GM19324 (cell line): ENCODE results near the gene GABPB1.

ENCODE experiments used
- ATAC-seq: cut with Tn5 transposase; IDR thresholded peaks from one replicate; pipeline ENCODE4 v1.9.1; 2021; ENCODE audit warnings: mild to moderate bottlenecking, moderate library complexity; ENCODE audit not compliant: unreplicated experiment, low FRiP score

The GABPB1 gene

DNA sequence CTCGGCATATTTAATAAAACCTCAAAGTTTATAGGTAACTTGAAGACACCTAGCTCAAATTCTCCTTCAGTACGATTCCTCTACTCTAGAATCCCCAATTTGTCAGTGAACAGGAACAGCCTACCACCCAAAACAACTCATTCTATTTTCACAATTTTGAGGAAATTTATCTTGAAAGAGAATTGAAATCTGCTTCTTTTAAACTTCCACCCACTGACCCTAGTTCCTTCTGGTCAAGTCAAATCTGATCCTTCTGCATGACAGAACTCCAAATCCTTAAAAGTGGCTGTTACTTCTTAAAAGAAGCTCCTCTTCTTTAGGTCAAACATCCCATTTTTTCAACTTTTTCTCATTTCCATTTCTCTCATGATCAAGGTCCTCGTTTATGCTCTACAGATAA is 4.4 kb downstream of the GABPB1 start:
- no peak for ATAC-seq

DNA sequence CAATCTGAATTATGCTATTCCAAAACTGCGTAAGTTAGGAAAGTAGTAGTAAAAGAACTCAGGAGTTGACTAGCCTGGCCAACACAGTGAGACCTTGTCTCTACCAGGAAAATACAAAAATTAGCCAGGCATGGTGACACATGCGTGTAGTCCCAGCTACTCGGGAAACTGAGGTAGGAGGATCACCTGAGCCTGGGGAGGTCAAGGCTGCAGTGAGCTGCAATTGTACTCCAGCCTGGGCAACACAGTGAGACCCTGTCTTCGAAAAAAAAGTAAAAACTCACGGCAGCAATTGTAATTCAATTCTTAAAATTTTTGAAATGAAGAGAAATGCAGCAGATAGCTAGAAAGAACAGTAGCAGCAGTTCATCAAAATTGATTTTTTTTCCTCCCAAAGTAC is 9.7 kb downstream of the GABPB1 start:
- no peak for ATAC-seq

DNA sequence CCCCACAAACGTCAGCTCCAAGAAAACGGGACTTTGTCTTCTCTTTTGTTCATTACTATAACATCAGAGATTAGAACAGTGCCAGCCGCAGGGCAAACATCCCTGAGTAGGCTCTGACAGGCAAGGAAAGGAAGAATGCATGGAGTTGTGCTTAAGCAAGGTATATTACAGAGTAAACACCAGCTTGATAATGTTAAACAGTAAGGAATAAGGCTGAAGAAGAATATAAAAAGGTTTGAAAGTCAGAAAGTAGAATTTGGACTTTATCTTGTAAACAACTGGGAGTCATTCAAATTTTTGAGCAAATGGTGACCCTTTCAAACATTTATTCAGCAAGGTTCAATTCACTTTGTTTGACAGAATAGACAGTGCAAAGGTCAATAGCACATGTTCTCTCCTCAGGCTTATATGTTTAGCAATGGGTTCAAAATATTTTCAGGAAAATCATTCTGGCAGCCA is 11.0 kb downstream of the GABPB1 start:
- ATAC-seq, result no peak

DNA sequence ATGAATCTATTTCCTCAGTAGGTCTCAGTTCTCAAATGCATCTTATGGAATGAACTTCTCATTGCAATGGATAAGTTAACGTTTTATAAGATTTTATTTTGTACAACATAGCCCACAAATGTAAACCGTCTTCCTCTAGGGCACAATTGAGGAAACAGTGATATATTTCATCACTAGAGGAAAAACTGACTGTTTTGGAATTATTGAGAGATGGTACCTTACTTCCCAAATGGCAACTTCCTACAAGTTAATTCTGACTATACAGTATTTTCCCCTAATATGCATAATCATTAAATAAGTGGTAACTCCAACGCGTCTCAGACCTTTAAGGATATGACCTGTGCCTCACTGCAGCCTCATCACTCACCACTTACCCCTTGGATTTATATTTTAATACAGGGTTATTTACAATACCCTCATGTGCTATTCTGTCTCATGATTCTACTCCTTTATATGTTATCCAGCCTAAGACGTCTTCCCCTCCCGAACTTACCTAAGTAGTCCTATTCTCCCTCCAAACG is 13.3 kb downstream of the GABPB1 start:
- ATAC-seq, result no peak

DNA sequence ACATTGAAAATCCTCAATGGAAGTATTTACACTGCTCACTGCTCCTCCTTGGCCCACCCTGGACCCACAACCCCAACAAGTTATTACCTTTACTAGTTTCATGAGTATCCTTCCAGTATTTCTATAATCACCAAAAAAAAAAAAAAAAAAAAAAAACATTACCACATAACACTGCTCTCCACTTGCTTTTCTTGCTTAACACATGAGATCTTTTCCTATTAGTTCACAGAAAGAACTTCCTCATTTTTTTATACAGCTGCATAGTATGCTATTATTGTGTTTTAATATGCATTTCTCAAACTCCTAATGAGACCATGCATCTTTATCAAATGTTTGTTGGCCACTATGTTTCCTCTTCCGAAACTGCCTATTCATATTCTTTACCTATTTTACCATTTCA is 14.6 kb downstream of the GABPB1 start:
- ATAC-seq, result no peak

DNA sequence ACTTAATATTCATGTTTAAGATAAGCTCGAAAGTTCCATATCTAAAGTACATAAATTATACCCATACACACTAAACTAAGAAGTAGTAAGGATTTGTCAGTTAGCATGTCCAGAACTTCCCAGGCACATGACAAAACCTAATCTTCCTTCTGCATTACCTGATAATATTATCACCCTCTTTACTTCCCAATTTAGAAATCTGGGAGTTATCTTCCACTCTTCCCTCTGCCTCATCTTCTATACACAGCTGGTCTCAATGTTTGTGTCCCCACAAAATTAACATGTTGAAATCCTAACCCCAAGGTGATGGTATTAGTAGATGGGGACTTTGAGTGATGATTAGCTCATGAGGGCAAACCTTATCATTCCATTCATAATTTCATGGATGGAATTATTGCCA is 15.3 kb downstream of the GABPB1 start:
- ATAC-seq, result no peak

DNA sequence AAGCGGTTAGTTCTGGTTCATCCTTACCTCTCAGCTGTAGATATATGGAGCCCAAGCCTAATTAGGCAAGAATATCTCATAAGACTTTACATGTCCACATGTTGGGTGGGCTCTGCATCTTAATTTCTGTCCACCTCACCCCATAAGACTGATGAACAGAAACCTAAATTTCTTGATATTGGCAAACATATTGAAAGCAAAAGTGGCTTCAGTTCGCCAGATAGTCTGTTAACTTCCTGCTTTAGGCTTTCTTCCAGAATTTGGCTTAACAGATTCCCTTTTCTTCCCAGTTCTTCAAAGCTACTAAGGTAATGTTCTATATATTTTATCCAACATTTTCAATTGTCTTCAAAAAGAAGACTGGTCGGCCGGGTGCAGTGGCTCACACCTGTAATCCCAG is 19.7 kb downstream of the GABPB1 start:
- ATAC-seq, result no peak

DNA sequence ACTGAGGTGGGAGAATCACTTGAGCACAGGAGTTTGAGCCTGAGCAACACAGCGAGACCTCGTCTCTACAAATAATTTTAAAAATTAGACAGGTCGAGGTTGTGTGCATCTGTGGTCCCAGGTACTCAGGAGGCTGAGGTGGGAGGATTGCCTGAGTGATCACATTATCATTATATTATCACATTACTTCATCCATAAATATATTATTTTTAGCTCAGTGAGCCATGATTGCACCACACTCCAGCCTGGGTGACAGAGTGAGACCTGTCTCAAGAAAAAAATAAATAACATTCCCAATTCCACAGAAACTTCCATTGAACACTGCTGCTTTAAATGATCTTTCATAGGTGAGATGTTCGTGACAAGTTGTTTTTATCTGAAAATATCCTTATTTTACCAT is 21.8 kb downstream of the GABPB1 start:
- no peak for ATAC-seq

DNA sequence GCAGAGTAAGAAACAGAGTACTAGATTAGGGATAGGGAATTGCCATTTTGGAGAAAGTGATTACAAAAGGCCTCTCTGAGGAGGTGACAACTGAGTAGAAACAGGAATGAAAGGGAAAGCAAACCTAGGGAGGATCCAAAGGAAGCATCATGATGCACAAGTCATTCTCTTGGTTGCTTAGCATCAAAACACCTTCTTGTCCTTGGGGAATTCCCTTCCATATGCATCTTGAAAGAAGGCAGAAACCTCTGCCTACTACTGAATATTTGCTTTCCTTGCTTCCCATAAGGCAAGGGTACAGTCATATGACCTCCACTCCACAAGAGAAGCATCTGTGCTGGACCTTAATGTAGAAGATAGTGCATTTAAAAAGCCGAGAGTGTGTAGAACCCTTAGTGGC is 24.1 kb downstream of the GABPB1 start:
- no peak for ATAC-seq

DNA sequence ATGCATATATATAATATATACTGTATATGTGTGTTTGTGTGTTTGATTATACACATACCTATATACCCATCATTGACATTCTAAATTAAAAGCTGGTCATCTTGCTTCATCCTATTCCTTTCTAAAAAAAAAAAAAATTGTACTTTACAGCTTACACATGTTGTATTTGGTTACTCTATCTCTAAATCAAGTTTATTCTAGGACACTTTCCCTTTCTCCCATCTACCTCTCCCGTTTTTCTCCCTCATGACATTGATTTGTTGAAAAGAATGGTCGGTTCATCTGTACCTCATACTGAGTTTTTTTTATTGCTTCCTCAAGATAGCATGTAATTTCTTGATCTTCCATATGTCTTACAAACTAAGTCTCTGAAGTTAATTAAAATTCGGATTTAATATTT is 26.9 kb downstream of the GABPB1 start:
- ATAC-seq, result no peak

DNA sequence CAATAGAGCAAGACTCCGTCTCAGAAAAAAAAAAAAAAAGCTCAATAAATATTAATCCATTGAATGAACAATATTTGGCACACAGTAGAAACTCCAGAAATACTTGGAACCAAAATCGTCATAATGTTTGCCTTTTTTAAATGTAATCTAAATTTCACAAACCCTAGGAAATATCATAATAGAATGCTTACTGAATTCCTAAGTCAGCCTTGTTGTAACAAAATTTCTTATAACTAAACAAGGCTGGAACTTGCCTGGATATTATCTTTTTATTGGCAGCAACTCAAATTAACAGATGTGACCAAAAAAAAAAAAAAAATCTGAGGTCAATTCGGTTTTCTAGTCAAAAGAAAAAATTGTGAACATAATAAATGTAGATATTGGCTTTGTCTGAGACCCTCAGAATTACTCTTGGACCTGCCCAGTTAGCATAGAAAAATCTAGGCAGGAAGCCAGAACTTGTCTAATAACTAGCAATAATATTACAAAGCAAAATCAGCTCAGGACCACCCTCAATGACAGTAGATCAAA is 33.3 kb downstream of the GABPB1 start:
- ATAC-seq, result no peak

DNA sequence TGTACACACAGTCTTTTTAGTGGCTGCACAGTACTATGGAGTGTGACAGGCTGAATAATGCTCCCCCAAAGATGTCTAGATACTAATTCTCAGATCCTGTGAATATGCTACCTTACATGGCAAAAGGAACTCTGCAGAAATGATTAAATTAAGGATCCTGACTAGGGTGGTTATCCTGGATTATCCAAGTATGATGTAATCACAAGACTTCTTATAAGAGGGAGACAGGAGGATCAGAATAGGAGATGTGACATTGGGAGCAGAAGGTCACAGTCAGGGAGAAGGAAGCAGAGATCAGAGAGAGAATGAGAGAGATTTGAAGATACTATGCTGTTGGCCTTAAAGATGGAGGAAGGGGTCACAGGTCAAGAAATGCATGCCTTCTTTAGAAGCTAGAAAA is 34.5 kb downstream of the GABPB1 start:
- ATAC-seq, result no peak

DNA sequence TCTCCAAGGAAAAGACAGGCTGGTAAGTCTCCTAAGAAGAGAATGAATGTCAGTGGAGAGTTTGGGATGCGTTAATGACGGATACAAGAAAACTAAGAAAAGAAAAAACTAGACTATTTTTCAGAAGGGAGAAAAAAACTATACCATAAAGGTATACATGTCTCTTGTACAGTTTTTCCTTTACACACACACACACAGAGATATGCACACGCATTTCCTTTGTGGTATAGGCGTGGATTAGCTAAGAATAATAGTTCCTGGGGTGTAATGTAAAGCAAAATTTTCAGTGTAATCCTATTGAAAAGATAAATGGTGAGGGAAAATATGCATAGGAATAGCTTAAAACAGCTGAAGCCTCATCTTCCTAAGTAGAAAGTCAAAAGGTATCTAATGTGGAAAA is 36.3 kb downstream of the GABPB1 start:
- ATAC-seq, result no peak

DNA sequence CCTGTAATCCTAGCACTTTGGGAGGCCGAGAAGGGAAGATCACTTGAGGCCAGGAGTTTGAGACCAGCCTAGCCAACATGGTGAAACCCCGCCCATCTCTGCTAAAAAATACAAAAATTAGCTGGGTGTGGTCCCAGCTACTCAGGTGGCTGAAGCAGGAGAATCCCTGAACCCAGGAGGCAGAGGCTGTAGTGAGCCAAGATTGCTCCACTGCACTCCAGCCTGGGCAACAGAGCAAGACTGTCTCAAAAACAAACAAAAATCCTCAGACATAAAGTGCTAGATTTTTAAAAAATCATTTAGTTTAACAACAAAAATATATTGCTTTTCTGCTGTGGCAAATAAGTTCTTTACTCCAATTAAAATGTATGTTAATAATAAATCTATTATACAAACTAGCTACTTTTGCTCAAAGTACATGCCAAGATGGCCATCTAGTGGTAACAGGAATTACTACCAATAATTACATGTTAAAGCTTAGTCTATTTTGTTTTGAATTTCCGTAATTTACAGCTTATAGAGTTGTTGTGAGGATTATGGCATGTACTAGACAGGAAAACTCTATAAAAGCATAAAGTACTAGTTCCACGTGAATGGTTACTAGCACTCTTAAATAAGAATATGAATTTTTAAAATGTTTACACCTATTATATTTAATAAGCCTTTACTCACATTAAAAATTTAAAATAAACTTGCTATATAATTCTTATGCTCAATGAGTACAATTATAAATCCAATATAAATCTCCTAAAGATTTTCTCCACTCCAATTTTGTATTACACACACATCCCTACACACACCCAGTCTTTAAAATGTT is 39.0 kb downstream of the GABPB1 start:
- no peak for ATAC-seq

DNA sequence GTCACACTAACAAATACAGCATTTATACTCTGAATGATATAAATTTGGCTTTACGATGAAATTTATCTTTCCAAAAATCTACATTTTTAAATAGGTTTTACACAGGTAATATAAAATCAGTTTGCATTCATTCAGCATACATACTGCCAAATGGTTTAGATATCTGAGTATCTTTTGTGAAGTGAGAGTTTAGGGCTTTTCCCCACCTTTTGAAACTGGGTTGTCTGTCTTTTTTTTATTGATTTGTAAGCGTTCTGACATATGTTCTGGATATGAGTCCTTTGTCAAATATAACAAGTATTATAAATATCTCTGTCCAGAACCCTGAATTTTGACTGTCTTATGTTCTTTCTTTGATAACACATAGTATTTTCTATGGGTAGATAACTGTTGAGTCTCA is 42.4 kb downstream of the GABPB1 start:
- no peak for ATAC-seq

DNA sequence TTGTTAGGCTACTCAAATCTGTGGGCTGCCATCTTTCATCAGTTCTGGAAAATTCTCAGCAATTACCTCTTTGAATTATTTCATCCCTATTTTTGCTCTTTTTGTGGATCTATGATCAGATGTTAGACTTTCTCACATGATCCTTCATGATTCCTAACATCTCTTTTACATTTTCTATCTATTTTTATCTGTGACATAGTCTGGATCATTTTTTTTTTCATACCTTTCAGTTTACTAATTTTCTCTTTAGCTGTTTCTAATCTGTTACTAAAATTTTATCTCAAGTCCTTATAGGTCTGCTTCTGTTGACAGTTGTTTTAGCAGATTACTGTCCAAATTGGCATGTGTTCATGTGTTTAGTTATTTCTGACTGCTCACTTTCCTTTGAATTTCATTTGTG is 47.2 kb downstream of the GABPB1 start:
- ATAC-seq, result no peak

DNA sequence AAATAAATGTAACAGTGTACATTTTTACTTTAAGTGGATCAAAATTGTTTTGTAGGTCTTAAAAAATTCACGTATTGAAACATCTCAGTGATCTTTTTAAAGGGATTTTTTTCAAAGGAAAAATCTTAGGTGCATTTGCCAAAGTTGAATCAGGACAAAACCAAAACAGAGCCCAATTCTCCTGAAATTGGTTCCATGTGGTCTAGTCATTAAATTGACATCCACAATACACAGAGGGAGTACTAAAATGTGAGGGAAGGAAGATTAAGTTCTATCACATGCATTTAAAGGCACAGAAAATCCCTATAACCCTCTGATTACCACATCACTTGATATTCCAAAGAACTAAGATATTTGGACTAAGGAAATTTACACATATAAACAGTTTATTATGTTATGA is 50.2 kb downstream of the GABPB1 start:
- no peak for ATAC-seq

DNA sequence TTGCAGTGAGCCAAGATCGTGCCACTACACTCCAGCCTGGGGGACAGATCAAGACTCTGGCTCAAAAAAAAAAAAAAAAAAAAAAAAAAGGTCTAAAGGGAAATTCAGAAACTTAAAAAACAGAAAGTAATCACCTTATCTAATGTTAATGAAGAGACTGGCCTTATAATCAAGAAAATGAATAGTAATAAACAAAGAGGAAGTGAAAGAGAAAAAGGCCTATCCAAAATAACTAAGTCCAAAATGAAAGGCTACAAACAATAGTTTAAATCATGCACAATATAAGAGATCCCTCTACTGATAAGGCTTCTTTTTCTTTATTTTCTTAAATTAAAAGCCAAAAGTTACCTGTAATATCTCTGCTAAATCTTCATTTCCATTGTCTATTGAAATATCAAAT is 52.4 kb downstream of the GABPB1 start:
- no peak for ATAC-seq

DNA sequence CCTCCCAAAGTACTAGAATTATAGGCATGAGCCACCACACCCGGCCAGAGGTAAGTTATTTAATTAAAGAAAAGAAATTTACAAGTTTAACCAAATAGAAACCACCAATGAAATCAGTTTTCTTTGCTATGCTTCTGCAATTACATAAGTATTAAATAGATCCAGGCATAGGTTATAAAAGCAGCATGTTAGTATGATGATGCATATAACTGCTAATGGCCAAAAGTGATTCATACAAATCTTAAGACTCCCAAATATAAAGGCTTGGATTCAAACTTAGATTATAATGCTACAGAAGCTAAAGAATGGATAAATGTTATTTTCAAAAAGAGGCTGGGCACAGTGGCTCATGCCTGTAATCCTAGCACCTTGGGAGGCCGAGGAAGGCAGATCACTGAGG is 56.7 kb downstream of the GABPB1 start:
- ATAC-seq, result no peak

DNA sequence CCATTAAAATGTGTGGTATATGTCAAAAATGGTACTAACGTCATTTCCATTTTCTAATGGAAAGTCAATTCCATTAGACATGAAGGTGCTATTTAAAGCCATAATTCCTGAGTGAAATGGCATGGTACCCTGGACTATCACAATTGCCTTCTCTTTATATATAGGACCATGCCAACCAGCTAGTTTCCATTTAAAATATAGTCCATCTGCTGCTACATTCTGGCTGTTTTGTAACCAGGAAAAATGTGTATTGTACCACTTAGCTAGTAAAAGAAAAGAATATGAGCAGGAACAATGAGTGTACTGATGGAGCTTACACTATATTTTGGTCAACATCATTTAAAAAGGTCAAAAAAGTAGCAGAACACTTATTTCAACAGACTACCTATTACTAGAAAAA is 59.0 kb downstream of the GABPB1 start:
- ATAC-seq, result no peak

DNA sequence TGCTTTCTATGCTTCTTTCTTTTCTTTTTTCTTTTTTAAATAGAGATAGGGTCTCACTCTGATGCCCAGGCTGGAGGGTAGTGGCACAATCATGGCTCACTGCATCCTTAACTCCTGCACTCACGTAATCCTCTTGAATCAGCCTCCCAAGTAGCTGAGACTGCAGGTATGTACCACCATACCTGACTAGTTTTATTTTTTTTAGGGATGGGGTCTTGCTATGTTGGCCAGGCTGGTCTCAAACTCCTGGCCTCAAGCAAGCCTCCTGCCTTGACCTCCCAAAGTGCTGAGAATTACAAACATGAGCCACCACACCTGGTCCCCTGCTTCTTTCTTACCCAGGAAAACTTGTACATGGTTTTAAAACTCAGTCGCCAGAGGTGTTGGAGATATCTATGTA is 65.2 kb downstream of the GABPB1 start:
- no peak for ATAC-seq
